ENCODE measurements around the gene SRM.
"Not testable (repeated sequence)": the region's sequence is repeated elsewhere in the genome, so short reads cannot be mapped to it uniquely, and the experiment has no call there.

Gene SRM

DNA sequence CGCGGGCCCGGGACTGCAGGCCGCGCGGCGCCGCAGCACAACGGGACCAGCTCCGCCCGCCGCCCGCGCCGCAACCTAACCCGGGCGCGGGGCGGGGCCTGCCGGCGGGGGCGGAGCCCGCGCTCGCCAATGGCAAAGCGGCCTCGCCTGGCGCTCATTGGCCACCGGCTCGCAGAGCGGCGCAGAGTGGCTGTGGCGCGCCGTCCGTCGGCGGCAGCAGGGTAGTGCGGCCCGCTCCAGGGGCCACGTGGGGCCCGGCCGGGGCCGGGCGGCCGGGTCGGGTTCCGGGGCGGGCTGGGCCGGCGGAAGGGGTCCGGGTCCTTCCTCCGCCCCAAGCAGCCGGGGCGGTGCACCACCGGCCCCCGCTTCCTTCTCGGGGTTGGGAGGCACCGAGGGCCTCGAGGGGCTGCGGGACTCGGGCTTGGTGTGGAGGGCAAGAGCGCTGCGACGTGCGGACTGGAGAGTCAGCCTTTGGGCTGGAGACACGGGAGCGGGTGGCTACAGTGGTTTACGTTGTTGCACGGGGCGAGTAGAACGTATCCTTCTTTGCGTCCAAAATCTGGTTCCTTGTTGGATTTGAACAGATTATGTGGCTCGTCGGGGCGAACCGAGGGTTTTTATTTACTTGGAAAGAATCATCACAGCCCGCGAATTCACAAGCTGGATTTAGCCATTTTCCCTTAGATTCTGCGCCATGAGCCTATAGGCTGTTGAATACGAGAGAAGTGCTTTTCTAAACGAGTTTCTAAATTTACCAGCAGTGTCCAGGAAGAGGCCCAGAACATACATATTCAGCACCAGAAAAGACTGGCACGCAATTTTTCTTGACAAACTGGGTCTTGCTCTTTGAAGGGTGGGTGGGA lies at the start of gene SRM:
Gene SRM, minus strand, starts transcription at position 51 of the 863 bp plus-strand sequence. CDS start 75 bp downstream, outside the sequence.
- peak; percentile 90 for DNase-seq (ENCODE audit: low spot score)

- DNase-seq (ENCODE audit: low spot score): no peak
These were observed 49.4 kb upstream of the SRM start for GRCh38 chr1:11109047-11109760.

DNA sequence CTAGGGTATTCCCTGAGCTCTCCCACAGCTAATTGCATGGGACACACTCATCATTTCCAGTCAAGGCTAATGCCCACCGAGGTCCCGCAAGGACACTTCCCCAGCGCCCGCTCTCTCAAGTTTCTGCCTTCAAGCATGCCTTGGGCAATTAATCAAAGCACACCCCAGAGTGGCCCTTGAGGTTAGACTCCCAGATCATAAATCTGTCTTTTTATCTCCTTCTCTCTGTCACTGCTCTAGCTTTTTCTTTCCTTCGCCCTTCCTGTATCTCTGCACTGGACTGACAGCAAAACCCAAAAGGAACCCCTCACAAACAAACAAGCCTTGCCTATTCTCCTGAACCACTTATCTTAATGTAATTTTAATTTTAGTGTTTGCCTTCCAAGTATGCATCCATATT lies 47.8 kb upstream of the SRM start:
- DNase-seq (ENCODE audit: low spot score): no peak

DNA sequence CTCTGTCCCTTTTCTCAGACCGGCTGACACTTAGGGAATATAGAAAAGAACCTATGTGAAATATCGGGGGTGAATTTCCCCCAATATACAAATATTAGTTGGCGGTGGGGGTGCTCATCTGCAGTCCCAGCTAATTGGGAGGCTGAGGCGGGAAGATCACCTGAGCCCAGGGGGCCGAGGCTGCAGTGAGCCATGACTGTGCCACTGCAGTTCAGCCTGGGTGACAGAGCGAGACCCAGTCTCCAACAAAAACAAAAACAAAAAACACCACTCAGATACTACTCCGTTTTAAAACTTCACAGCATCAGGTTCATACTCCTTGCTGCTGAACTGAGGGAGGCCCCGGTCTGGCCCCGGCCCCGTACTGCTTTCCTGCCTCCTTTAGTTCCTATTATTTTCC lies 45.8 kb upstream of the SRM start:
- no peak for DNase-seq (ENCODE audit: low spot score)

DNA sequence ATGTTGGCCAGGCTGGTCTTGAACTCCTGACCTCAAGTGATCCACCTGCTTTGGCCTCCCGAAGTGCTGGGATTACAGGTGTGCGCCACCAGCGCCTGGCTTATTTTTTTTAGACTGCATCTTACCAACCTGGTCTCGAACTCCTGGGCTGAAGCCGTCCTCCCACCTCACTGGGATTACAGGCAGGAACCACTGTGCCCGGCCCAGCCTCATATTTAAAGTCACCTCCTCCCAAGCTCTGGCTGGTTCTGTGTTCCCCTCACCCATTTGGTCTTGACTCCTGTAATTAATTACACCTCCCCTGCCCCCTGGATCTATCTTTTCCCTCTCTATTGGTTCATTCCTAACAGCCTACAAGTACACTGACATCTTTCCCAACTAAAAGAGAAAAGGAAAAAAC lies 41.5 kb upstream of the SRM start:
- no peak for DNase-seq (ENCODE audit: low spot score)

- not testable (repeated sequence) for DNase-seq (ENCODE audit: low spot score)
These were observed 41.0 kb upstream of the SRM start for GRCh38 chr1:11100806-11101205.

- DNase-seq (ENCODE audit: low spot score): no peak
These were observed 40.3 kb upstream of the SRM start for GRCh38 chr1:11100149-11100493.

DNA sequence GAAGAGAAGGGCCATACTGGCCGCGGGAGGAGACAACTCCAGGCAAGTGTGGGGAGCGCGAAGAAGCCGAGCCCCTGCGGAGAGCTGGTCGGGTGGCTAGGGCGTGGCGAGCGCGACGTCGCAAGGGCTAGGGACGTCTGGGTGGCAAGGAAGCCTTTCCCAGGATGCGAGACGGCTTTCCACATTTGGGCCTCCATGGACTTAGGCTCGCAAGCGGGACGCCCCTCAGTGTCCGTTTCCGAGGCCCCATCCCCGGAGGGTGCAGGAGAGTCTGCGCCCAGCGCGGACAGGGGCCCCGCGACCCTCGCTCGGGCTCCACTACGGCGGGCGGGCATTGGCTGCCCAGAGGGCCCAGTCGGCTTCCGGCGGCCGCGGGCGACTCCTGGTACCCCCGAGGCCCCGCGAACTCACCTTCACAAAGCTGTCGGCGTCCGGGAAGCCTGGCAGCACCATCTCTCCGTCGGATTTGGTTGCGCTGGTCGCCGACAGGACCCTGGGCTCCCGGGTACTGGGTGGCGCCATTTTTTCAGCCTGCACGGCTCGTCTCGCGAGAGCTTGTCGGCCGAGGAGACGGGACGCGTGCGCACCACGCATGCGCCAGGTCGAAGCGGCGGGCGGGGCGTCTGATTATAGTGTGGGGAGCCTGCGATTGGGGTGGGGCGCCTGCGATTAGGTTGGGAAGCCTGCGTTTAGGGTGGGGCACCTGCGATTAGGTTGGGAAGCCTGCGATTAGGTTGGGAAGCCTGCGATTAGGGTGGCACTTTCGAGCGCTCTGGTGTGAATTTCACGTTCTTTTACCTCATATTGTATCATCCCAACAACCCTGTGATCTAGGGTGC lies 39.7 kb upstream of the SRM start, which contains the start of gene EXOSC10:
Gene EXOSC10, minus strand, starts transcription at position 560 of the 839 bp plus-strand sequence. Its CDS starts 38 bp downstream, at position 522.
- DNase-seq (ENCODE audit: low spot score): peak; percentile 96

DNA sequence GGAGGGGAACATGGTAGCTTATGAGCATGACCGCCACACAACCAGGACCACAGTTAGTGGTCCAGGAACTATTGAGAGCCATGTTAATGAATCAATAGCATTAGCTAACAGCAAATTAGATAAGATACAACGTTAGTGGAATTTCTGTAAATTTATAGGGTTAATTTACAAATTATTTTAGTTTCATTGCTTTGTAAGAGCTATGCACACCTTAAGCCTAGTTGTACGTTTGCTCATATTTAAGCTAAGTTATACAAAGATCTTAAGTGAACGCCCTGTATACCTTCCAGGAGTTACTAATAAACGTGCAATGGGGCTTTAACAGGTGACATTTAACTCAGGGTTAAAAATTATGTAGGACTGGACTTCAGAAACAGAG lies 39.1 kb upstream of the SRM start:
- no peak for DNase-seq (ENCODE audit: low spot score)

- DNase-seq (ENCODE audit: low spot score): not testable (repeated sequence)
These were observed 24.0 kb upstream of the SRM start for GRCh38 chr1:11083784-11084183.

- DNase-seq (ENCODE audit: low spot score): no peak
These were observed 21.1 kb upstream of the SRM start for GRCh38 chr1:11080931-11081330.

- no peak for DNase-seq (ENCODE audit: low spot score)
These were observed 18.8 kb upstream of the SRM start for GRCh38 chr1:11078631-11079030.

DNA sequence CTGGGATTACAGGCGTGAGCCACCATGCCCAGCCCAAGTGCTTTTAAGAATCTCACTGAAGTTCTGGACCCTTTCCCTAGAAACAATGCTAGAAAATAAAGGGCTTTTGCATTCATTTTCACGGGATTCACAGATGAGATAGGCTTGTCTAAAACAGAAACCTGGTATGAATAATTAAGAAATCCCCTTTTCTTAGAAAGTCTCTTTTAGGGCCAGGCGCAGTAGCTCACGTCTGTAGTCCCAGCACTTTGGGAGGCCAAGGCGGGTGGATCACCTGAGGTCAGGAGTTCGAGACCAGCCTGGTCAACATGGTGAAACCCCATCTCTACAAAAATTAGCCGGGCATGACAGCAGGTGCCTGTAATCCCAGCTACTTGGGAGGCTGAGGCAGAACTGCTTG lies 13.6 kb upstream of the SRM start:
- DNase-seq (ENCODE audit: low spot score): not testable (repeated sequence)

GRCh38 chr1:11072216-11072917 lies 12.5 kb upstream of the SRM start:
- no peak for DNase-seq (ENCODE audit: low spot score)

DNA sequence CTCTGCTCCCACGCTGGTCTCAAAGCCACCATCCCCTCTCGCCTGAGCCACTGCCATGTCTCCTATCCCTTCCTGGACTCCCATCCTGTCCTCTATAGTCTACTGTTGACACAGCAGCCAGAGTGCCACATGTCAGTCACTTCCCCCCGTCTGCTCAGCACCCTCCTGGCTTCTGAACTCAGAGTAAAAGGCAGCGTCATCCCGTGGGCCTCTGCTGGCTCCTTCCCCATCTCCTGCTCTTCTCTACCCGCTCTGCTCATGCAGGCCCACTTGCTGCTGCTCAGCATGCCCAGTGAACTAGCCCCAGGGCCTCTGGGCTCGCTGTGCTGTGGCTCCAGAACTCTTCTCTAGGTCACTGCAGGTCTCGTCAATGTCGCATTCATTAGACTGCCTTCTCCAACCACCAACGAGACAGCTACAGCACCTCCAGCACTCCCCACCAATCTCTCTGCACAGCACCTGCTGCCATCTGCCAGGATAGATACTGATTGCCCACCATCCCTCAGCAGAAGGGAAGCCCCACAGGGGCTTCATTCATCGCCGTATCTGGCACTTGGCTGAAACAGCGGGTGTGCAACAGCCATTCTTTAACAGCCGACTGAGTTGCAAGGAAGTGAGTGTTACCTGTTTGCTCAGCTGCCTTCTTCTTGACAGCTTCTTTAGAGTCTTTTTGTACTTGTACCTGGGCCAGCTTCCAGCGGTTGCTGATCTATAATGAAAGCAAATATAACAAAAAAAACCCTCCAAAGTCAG lies 11.8 kb upstream of the SRM start:
- no peak for DNase-seq (ENCODE audit: low spot score)

DNA sequence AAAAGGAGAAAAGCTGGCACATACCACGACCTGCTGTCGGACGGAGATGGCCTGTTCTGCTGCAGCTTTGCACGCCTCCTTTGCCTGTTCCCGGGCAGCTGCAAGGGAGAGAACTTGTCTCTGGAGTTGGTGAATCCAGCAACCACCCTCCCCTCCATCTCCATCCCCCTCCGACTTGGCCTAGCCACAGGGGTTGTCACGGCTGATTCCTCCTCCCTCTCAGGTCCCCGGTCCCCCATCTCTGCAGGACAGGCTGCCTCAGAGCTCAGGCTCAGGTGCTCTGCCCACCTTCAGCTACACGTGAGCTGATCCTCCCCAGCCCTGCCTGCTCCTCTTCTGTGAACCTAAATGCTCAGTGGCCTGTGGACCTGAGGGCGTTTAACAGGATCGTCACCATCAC lies 11.1 kb upstream of the SRM start:
- no peak for DNase-seq (ENCODE audit: low spot score)

DNA sequence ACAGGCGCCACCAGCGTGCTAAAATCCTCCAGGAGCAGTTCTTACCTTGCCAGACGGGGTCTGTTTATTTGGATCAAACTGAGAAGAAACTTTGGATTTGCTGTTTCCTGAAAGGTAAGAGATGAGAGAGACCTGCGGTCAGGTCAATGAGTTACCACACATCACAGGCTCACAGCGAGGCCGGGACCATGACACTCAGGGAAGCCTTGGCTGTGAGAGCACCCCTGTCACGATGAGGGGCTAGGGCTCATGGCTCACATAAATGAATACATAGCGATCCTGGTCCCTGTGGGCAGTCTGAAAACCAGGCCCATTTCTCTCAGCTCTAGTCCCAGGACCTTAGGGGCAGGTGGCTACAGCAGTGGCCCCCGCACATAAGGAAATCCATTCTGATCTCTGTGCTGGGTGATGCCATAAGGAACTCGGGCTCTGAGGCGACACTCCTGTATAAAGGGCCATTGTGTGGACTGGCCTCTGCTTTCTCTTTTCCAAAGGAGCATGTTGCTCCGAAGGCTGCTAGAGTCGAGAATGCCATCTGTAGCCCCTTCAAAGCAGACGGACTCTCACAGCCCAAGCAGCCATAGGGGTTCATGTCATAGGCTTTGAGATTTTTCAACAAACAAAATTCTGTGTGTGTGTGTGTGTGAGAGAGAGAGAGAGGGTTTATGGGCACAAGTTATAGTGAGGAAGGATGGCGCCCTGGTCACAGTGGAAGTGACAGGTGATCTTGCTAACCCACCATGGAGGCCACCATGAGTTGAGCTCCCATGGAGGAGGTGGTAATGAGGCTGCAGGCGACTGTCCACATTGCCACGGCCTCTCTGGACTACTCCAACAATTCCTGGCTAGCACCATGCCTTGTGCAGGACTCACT lies 9.0 kb upstream of the SRM start:
- DNase-seq (ENCODE audit: low spot score): no peak

DNA sequence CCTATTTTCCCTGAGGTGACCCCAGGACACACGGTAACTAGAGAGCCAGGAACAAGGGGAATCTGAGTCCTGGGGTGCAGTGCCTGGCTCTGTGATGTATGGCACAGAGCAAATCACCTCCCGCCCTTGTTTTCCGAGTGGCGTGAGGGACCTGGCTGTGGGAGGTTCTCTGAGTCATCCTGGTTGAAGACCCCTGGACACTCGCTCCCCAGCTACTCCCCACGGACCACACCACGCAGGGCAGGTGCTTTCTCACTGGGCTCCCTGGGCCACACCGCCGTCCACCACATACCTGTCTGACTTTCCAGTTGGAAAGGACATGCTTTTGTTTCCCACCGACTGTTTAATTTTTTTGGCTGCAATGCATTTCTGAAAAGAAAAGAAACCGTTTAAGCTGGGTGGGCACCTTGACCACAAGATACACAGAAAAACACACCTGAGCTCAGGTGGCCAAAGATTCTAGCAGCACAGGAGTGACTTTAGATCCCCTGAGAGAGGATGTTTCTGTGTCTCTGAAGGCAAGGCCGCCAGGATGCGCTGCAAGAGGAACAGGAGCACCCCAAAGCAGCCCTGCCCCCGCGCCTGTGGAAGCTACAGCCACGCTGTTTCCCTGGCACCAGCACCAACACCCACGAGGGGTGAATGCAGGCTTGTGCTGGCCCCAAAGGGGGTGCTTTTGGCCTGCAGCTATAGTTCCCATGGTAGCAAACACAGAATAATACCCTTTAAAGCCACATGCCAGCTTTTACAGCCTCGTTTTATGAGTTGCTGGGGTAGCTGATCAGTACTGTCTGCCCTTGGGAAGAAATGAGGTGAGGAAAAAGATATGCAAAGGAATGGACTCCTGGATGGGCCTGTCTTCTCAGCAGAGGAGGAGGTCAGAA lies 8.1 kb upstream of the SRM start:
- DNase-seq (ENCODE audit: low spot score): no peak

DNA sequence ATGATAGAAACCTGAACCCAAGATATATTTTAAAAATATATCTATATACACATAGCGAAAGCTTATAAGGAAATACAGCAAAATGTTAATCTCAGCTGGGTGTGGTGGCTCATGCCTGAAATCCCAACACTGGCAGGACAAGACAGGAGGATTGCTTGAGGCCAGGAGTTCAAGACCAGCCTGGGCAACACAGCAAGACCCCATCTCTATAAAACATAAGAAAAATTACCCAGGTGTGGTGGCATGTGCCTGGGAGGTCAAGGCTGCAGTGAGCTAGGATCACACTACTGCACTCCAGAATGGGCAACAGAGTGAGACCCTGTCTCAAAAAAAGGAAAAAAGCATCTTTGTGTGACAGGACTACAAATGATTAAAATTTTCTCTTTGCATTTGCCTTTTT lies 6.0 kb upstream of the SRM start:
- DNase-seq (ENCODE audit: low spot score): no peak
